Stimulated activated CD4-positive, alpha-beta T cell treated with anti-CD3 and anti-CD28 coated beads, Interleukin-4, amount 100 ng/mL, for 24 hours (primary cell): Measurements from ENCODE around the gene TRAPPC10.
"Not testable (repeated sequence)": the region's sequence is repeated elsewhere in the genome, so short reads cannot be mapped to it uniquely, and the experiment has no call there.

ENCODE experiments used
- DNase-seq: peaks from one replicate; pipeline ENCODE4 v3.0.0-alpha.2; 2020

The TRAPPC10 gene

GRCh38 chr21:44072111-44072510 lies 60.0 kb downstream of the TRAPPC10 start:
- no peak for DNase-seq

- DNase-seq = no peak
Measured at GRCh38 chr21:44074315-44074958, 62.3 kb downstream of the TRAPPC10 start.

GRCh38 chr21:44076316-44076715 lies 64.2 kb downstream of the TRAPPC10 start:
- DNase-seq = no peak

DNA sequence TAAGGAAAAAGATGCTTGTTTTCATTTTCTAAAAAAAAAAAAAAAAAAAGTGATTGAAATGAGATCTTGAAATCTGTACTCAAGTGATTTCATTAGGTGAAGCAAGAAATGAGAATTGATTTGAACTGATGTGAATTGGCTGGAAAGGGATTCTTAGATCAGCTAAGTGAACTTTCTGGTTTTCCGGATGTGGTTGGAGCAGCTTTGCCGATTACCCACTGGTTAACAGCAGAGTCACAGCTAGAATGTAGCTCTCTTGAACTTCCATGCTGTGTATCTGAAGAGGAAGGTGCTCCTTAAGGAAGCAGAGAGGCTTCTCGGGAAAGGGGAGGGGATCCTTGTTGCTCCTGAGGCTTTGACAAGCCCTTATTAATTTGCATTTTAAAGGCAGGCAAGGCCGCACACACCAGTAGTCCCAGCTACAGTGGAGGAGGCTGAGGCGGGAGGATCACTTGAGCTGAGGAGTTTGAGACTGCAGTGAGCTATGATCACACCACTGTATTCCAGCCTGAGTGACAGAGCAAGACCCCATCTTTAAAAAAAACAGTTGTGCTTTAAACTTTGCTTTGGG lies 66.4 kb downstream of the TRAPPC10 start:
- no peak for DNase-seq

DNA sequence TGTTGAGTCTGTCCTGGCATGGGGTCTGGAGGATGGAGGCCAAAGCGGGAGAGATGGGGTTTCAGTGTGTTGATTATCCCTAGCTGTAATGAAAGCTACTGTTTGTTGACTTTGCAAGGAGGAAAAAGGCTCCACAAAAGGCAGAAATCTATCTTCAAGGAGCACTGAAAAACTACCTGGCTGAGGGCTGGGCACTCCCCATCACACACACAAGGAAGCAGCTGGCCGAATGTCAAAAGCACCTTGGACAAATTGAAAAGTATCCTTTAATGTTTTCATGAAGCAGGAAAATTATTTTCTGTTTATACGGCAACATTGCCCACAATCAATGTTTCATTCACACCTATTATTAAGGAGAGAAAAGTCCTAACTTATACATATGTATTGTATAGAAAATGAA lies 67.3 kb downstream of the TRAPPC10 start:
- DNase-seq = no peak

DNA sequence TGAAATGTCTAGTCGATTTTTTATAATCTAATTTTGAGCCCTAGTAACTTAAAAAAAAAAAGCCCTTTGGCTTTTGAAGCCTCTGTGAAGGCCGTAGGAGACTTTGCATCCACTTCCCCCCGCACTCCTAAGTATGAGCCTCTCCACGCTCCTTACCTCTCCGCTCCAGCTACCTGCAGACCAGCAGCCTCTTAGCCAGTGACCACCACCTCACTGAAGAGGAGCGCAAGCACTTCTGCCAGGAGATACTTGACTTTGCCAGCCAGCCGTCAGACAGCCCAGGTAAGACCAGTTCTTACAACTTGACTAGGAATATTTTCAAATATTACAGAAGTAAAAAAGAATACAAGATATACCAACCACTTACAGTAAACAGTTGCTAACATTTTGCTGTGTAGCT lies 67.7 kb downstream of the TRAPPC10 start:
- DNase-seq = no peak

- no peak for DNase-seq
Measured at GRCh38 chr21:44082648-44083440, 70.7 kb downstream of the TRAPPC10 start.

GRCh38 chr21:44083631-44084291 lies 71.7 kb downstream of the TRAPPC10 start:
- peak; percentile 62 for DNase-seq

DNA sequence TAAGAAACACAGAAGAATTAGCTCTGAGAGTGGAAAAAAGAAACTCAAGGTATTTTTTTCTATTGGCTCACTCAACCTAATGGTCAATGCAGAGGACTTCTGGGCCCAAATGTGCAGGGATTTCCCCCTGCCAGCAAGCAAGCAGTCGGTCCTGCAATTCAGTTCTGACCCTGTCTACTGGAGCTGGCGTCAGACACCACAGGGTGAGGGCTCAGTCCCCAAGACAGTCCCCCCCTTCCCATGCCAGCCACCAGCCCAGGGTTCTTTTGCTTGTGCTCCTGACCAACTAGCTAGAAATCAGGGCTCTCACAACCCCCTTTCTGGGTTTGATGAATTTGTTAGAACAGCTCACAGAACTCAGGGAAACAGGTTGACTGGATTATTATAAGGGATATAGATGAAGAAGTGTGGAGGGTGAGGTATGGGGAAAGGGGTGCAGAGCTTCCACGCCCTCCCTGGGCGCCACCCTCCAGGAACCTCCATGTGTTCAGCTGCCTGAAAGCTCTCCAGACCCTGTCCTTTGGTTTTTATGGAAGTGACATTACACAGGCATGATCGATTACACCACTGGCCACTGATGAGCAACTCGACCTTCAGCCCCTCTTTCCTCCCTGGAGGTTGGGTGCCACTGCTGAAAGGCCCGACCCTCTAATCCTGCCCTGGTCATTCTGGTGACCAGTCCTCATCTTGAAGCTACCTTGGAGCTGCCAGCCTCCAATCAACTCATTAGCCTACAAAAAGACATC lies 72.6 kb downstream of the TRAPPC10 start:
- peak; percentile 3 for DNase-seq

DNA sequence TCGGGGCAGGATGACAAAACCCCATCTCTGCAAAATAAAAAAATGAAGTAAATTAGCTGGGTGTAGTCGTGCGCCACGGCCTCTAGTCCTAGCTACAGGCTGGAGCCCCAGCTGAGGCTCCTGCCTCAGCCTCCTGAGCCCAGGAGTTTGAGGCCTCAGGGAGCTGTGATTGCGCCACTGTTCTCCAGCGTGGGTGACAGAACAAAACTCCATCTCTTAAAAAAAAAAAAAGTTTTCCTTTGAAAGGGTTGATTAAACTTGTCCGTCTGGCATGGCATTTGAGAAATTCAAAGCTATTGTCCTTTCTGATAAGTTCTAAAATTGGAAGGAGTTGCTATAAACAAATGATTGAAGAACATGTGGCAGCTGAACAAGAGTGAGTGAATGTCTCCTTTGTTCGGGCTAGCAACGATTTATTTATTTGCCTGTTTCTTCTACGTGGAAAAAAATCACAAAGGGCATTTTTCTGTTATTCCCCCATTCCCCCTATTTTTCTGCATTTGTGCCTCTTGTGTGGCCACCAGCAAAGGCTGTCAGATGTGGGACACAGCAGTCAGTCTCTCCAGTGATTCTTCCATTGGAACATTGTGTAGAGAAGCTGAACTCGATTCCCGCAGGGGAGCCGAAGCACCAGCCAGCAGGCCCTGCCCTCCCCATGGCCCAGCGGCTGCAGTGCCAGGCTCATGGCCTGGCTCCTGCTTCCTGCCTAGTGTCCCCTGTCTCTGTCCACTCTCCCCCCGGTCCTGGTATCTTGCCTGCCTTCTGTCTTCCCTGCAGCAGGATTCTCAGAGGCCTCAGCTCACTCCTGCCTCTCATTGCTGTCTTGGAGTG lies 73.6 kb downstream of the TRAPPC10 start:
- peak; percentile 6 for DNase-seq

DNA sequence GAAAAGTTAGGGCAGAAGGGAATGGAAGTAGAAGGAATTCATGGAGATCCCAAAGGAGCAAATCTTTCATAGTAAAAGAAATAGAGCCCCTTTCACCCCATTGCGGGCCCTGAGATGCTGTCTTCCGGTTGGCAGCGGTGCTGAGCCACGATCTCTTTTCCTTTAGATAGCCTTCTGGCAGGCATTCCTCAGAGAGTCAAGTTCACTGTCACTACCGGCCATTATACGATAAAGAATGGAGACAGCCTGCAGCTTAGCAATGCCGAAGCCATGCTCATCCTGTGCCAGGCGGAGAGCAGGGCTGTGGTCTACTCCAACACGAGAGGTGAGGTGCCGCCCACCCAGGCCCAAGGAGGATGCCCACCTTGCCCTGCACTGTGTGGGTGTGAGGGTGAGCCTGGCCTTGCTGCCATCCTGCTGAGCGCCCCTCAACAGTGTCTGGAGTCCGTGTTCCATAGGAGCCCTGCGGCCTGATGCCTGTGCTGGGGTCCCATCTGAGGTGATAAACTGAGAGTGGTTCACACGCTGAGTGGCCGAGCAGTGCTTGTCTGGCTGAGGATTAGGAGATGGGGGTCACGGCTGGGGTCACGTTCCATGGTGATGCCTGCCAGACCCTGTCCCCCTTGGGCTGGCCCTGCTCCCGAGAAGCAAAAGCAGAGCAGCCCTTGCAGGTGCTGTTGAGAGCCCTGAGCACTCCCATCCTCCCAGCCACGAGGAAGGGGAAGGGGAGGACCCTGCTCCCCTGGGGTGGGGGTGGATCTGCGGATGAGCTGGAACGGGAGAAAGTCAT lies 74.7 kb downstream of the TRAPPC10 start:
- peak; percentile 3 for DNase-seq

- DNase-seq = peak; percentile 3
Measured at GRCh38 chr21:44087426-44088400, 75.6 kb downstream of the TRAPPC10 start.

- no peak for DNase-seq
Measured at GRCh38 chr21:44088401-44088780, 76.3 kb downstream of the TRAPPC10 start.

- DNase-seq = peak; percentile 23
Measured at GRCh38 chr21:44089001-44089911, 77.1 kb downstream of the TRAPPC10 start.

DNA sequence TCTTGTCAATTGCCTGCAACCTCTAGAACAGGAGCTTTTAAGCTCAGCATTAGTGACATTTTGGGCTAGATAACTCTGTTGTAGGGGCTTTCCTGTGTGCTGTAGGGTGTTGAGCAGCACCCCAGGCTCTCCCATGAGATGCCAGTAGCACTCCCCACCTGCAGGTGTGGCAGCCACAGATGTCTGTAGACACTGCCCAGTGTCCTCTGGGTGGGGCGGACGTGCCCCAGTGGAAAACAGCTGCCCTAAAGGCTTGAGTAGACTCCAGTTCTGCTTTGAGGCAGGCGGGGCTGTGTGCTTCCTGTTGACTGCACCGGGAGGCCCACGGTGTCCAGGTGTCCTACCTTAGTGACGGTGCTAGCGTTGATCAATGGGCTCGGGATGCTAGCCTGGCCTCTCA lies 78.2 kb downstream of the TRAPPC10 start:
- DNase-seq = peak; percentile 6

DNA sequence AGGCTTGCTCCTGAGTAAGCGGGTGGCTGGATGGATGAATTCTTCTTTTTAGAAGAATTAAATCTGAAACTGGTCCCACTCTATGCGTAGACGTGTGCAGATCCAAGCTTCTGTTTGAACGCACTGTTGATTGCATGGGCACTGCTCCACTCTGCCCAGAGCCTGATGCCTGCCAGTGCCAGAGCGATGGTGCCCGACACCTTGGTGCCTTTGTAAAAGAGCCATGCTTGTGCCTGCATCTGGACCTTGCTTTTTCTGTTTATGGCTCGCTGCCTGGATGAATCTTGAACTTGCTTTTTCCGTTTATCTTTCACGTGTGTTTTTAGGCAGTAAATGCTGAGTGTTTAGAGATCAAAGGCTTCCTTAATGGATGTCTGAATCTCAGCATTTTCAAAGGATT lies 80.1 kb downstream of the TRAPPC10 start:
- DNase-seq = no peak

- no peak for DNase-seq
Measured at GRCh38 chr21:44093761-44094160, 81.7 kb downstream of the TRAPPC10 start.

- DNase-seq = no peak
Measured at GRCh38 chr21:44094832-44095231, 82.7 kb downstream of the TRAPPC10 start.

DNA sequence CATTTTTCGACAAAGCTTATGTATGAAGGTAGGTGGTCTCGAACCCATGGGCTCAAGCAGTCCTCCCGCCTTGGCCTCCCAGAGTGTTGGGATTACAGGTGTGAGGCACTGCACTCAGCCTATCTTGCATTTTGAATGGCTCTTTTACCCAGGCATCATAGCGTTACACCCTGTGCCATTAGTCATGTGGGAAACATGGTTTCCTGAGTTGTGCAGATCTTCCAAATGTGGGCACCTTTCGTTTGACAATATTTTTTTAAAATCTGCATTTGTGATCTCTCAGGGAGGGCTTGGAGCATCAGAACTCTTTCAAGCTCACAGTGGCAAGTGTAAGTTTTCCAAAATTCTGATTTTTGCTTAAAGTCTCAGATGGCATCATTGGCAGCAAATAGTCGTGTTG lies 86.4 kb downstream of the TRAPPC10 start:
- DNase-seq = not testable (repeated sequence)
